GM21381 (cell line): ENCODE data around the gene MPP2.
"Not testable (repeated sequence)": the region's sequence is repeated elsewhere in the genome, so short reads cannot be mapped to it uniquely, and the experiment has no call there.

Experiments
- ATAC-seq: cut with Tn5 transposase; IDR thresholded peaks from one replicate; pipeline ENCODE4 v1.9.1; 2021; ENCODE audit warnings: mild to moderate bottlenecking, moderate library complexity; ENCODE audit not compliant: unreplicated experiment

The MPP2 gene

DNA sequence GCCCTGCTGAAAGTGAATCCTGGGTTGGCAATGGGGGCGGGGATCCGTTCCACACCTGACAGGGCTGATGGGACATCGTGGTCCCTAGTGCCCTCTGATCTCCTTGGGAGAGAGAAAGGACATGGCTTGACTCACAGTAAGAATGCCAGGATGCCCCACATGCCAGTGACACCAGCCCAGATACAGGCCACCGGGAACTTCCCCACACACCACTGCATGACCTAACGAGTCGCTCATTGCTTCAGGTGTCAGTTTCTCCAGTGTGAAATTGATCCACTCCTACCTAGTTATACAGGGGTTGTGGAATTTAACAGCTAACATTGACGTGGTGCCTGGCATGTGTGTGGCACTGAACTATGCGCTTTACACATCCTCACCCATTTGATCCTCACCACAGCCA is 52.8 kb downstream of the MPP2 start:
- ATAC-seq = no peak

- no peak for ATAC-seq
Observed at GRCh38 chr17:43853546-43853945, 53.8 kb downstream of the MPP2 start.

GRCh38 chr17:43852571-43852970 is 54.8 kb downstream of the MPP2 start:
- no peak for ATAC-seq

GRCh38 chr17:43849116-43849515 is 58.2 kb downstream of the MPP2 start:
- ATAC-seq = no peak

GRCh38 chr17:43848601-43849000 is 58.7 kb downstream of the MPP2 start:
- no peak for ATAC-seq

DNA sequence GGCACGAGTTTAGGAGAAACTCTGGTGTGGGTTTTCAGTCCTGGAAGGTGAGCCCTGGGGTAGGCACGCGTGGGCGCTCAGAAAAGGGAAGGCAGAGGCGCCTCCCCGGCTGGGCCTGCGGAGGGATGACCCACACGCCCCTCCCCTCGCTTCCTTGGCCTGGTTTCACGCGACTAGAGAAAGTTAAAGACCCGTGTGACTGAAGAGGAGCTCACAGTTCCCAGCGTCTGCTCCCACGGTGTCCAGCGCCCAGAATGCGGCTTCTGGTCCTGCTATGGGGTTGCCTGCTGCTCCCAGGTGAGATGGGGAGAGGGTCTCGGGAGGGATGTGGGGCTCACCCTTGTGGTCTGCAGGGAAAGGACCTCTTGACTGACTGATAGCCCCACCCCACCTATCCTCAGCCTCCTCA is 60.4 kb downstream of the MPP2 start, which contains the start of gene CD300LG:
TSS of gene CD300LG (plus strand) at position 214 of the 409 bp plus-strand sequence. CDS start at position 255, 41 bp downstream.
- ATAC-seq = no peak

GRCh38 chr17:43846221-43846712 is 61.1 kb downstream of the MPP2 start:
- no peak for ATAC-seq

DNA sequence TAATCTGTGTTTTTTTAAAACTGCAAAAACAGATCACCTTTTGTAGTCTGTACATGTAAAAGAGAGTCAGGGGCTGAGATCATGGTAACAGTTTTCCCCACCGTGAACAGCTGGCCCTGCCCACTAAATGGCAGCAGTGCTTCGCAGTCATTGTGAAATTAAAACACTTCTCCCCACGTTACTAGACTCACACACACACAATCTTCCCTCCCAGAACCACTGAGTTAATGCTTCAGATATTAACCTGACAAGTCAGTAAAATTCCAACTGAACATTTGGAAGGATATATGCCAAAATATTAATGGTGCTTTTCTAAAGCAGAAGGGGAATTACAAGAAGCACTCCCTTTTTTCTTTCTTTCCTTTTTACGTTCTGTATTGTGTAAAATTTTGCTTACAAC is 61.6 kb downstream of the MPP2 start:
- ATAC-seq = no peak

GRCh38 chr17:43844241-43844640 is 63.1 kb downstream of the MPP2 start:
- ATAC-seq = no peak

GRCh38 chr17:43842975-43843325 is 64.4 kb downstream of the MPP2 start:
- no peak for ATAC-seq

DNA sequence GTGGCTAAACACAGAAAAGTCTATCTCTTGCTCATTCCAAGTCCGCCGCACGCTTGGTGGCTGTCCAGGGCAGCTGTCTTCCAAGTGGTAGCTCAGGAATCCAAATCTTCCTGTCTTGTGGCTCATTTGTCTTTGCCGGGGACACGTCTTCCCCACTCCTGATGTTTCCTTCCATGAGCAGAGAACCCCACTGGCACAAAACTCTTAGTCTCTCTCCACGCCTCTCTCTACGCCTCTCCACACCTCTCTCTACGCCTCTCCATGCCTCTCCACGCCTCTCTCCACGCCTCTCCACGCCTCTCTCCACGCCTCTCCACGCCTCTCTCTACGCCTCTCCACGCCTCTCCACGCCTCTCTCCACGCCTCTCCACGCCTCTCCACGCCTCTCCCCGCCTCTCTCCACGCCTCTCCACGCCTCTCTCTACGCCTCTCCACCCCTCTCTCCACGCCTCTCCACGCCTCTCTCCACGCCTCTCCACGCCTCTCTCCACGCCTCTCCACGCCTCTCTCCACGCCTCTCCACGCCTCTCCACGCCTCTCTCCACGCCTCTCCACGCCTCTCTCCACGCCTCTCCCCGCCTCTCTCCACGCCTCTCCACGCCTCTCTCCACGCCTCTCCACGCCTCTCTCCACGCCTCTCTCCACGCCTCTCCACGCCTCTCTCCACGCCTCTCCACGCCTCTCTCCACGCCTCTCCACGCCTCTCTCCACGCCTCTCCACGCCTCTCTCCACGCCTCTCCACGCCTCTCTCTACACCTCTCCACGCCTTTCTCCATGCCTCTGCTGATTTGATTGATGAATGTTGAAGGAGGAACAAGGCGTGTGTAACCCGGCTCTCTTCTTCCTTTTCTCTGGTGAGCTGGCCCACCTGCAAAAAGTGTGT is 65.0 kb downstream of the MPP2 start:
- ATAC-seq = not testable (repeated sequence)

DNA sequence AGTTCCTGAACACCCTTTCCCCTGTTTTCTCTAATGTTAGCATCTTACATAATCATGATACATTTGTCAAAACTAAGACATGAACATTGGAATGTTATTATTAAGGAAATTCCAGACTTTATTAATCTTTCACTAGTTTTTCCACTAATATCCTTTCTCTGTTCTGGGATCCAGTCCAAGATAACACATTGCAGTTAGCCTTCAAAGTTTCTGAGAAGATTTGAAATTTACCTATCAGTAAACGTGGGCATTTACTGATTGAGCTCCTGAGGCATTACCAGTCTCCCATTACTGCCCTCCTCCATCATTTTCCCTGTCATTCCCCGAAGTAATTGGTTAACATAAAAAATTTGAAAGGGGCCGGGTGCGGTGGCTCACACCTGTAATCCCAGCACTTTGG is 66.1 kb downstream of the MPP2 start:
- no peak for ATAC-seq

- no peak for ATAC-seq
Observed at GRCh38 chr17:43840814-43841213, 66.5 kb downstream of the MPP2 start.

DNA sequence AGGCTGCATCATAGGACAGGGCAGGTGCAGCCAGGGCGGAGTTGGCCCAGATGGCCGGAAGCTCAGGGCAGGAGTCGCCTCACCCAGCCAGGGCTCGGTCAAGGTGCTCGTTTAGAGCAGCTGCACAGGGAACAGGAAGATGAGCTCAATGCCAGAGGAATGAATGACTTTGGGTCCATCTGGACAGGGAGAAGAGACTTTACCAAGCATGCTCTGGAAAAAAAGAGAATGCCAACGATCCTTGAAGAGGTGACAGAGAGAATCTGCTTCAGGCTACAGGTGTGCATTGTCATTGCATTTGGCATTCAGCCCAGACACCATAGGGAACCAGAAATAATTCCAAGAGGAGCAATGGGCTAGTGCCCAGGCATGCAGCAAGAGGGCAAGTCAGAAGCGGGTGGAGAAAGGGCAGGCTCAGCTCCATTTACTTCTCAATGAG is 67.6 kb downstream of the MPP2 start:
- ATAC-seq = no peak

- ATAC-seq = no peak
Observed at GRCh38 chr17:43834106-43834505, 73.2 kb downstream of the MPP2 start.

- ATAC-seq = no peak
Observed at GRCh38 chr17:43832976-43833829, 74.1 kb downstream of the MPP2 start, which contains the start of gene MPP3. Gene MPP3 (minus strand): TSS chr17:43833146. CDS start chr17:43831906, 1,240 bp downstream.

- no peak for ATAC-seq
Observed at GRCh38 chr17:43832168-43832975, 75.0 kb downstream of the MPP2 start.

GRCh38 chr17:43831633-43832032 is 75.7 kb downstream of the MPP2 start:
- ATAC-seq = no peak

GRCh38 chr17:43830510-43831140 is 76.7 kb downstream of the MPP2 start:
- no peak for ATAC-seq

GRCh38 chr17:43829738-43830137 is 77.6 kb downstream of the MPP2 start:
- ATAC-seq = no peak
